Measurements from ENCODE around the gene SPHK2. TPM values are rescaled to one million over a fixed set of nuclear protein-coding genes. Genes with fewer than 3 reads are reported as not detected.
A peak's percentile ranks its signal among the peaks of the same experiment; 100 is the strongest.

SPHK2 gene
- total and polyA plus RNA-seq, 2 of the 8 experiments (the other 6 are each of a cell fraction or from before 2014, with no cell fraction given): 43.9 to 60.9 TPM

DNA sequence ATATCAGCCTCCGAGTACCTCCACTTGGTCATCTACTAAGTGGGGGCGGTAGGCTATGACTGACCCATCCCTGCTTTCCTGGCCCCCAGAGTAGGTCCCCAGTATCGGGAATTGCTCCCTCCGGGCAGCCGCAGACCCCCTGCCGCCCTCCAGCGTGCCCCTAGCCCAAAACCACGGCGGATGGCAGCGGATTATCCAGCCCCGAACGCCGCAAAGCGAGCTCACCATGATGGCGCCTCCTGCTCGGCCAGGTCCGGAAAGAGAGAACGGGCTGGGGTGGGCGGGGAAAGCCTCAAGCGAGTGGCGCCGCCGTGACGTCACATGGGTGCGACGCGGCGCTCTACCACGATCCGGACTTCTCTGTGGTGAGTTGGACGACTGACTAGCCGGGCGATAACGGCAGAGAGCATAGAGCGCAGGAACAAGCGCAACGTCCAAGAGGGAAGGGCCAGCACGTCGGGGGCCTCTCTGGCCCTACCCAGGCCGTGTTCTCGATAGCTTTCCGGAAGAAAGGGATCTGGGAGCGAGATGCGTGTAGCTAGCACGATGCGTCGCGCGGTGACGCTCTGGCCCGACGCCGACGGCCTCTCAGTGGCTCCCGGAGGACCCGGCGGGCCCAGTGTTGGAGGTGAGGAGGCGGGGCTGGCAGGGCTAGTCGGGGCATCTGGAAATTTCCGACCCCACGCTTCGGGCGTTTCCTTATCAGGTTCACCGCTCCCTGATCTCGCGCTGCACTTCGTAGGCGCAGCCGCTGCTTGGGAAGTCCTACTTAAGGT lies at the start of gene SPHK2, which contains the start of gene RPL18 (continued):
- no peak for TF ChIP-seq CBX5 (IDR thresholded peaks at IDR 0.05; ENCODE audit: low read depth, low read length)
- TF ChIP-seq BRCA1 (IDR thresholded peaks at IDR 0.05; ENCODE audit: low read depth, low read length): peak; percentile 10; the same call in 1 of the 2 replicates
- peak; percentile 4 for TF ChIP-seq NANOG (IDR thresholded peaks at IDR 0.05; ENCODE audit: insufficient read depth, low read depth, low read length, poor library complexity, severe bottlenecking)
- peak; percentile 48; the same call in 1 of the 2 replicates for TF ChIP-seq CHD2 (IDR thresholded peaks at IDR 0.05; ENCODE audit: low read length)
- TF ChIP-seq, protein P1, sequence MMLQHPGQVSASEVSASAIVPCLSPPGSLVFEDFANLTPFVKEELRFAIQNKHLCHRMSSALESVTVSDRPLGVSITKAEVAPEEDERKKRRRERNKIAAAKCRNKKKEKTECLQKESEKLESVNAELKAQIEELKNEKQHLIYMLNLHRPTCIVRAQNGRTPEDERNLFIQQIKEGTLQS (IDR thresholded peaks at IDR 0.05; ENCODE audit: insufficient read depth, low read depth, low read length): peak; percentile 94
- TF ChIP-seq, protein P2, sequence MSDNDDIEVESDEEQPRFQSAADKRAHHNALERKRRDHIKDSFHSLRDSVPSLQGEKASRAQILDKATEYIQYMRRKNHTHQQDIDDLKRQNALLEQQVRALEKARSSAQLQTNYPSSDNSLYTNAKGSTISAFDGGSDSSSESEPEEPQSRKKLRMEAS (IDR thresholded peaks at IDR 0.05): peak; percentile 84
- TF ChIP-seq, protein P3, sequence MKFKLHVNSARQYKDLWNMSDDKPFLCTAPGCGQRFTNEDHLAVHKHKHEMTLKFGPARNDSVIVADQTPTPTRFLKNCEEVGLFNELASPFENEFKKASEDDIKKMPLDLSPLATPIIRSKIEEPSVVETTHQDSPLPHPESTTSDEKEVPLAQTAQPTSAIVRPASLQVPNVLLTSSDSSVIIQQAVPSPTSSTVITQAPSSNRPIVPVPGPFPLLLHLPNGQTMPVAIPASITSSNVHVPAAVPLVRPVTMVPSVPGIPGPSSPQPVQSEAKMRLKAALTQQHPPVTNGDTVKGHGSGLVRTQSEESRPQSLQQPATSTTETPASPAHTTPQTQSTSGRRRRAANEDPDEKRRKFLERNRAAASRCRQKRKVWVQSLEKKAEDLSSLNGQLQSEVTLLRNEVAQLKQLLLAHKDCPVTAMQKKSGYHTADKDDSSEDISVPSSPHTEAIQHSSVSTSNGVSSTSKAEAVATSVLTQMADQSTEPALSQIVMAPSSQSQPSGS (IDR thresholded peaks at IDR 0.05; ENCODE audit: low read length): no peak
- TF ChIP-seq, protein P4, sequence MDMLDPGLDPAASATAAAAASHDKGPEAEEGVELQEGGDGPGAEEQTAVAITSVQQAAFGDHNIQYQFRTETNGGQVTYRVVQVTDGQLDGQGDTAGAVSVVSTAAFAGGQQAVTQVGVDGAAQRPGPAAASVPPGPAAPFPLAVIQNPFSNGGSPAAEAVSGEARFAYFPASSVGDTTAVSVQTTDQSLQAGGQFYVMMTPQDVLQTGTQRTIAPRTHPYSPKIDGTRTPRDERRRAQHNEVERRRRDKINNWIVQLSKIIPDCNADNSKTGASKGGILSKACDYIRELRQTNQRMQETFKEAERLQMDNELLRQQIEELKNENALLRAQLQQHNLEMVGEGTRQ (IDR thresholded peaks at IDR 0.05; ENCODE audit: low read length): no peak
- no peak for TF ChIP-seq SIRT6 (IDR thresholded peaks at IDR 0.05; ENCODE audit: low read length)
- TF ChIP-seq SRF (IDR thresholded peaks at IDR 0.05; ENCODE audit: low read depth, low read length): peak; percentile 89
- TF ChIP-seq GTF2F1 (IDR thresholded peaks at IDR 0.05; ENCODE audit: borderline replicate concordance, low read depth, low read length): peak; percentile 77
- peak; percentile 90 for TF ChIP-seq YY1 (IDR thresholded peaks at IDR 0.05; ENCODE audit: low read depth, low read length)
- TF ChIP-seq POLR2AphosphoS5 (IDR thresholded peaks at IDR 0.05; ENCODE audit: low read depth, low read length): peak; percentile 95
- TF ChIP-seq, protein P5, sequence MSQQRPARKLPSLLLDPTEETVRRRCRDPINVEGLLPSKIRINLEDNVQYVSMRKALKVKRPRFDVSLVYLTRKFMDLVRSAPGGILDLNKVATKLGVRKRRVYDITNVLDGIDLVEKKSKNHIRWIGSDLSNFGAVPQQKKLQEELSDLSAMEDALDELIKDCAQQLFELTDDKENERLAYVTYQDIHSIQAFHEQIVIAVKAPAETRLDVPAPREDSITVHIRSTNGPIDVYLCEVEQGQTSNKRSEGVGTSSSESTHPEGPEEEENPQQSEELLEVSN (IDR thresholded peaks at IDR 0.05): no peak
- TF ChIP-seq EGR1 (IDR thresholded peaks at IDR 0.05; ENCODE audit: borderline replicate concordance, low read depth, low read length): peak; percentile 89
- TF ChIP-seq EZH2 (IDR thresholded peaks at IDR 0.05; ENCODE audit: low read depth, low read length, severe bottlenecking): no peak
- TF ChIP-seq MAFK (IDR thresholded peaks at IDR 0.05; ENCODE audit: low read depth, low read length): no peak
- TF ChIP-seq CBX8 (IDR thresholded peaks at IDR 0.05; ENCODE audit: borderline replicate concordance, low read depth, low read length): no peak
- TF ChIP-seq ASH2L (IDR thresholded peaks at IDR 0.05; ENCODE audit: low read length): peak; percentile 61
- TF ChIP-seq RAD21 (IDR thresholded peaks at IDR 0.05 in 1 of 2, conservative IDR thresholded peaks at IDR 0.05 in 1 of 2; ENCODE audit: low read depth in 2 of 2, low read length in 2 of 2): no peak

Measured in H1 (cell line).